PC-3 (cell line): Measurements from ENCODE around the gene SDK1.

Experiments
- CTCF ChIP-seq: fragments of 300-600 bp; sonication (generic); conservative IDR thresholded peaks from 2 replicates; pipeline ENCODE4 v1.5.1; 2017; ENCODE audit warnings: antibody characterized with exemption, low read depth, mild to moderate bottlenecking, low read length
- EZH2 ChIP-seq: fragments of 300-600 bp; sonication (generic); IDR thresholded peaks from one replicate; pipeline ENCODE4 v1.6.1; 2017; ENCODE audit warnings: antibody characterized with exemption, mild to moderate bottlenecking, low read length; ENCODE audit not compliant: unreplicated experiment

GRCh38 chr7:3636131-3636860, 335.2 kb downstream of the SDK1 start:
- TF ChIP-seq CTCF: no peak
- TF ChIP-seq EZH2: no peak
